NCI-H2196 (cell line): Measurements from ENCODE around the gene UPK3BL2.
"Not testable (repeated sequence)": the region's sequence is repeated elsewhere in the genome, so short reads cannot be mapped to it uniquely, and the experiment has no call there.

Source experiments
- DNase-seq: peaks from one replicate; lab custom pipeline; 2025; ENCODE audit not compliant: unreplicated experiment; lab: John Stamatoyannopoulos, UW

The UPK3BL2 gene

GRCh38 chr7:102531583-102531982, 11.9 kb downstream of the UPK3BL2 start:
- DNase-seq: not testable (repeated sequence)

- not testable (repeated sequence) for DNase-seq
Measured at GRCh38 chr7:102527822-102528793, 15.4 kb downstream of the UPK3BL2 start.

GRCh38 chr7:102527182-102527581, 16.3 kb downstream of the UPK3BL2 start:
- DNase-seq: not testable (repeated sequence)

GRCh38 chr7:102524803-102525202, 18.7 kb downstream of the UPK3BL2 start:
- DNase-seq: not testable (repeated sequence)

- DNase-seq: not testable (repeated sequence)
Measured at GRCh38 chr7:102520797-102521196, 22.7 kb downstream of the UPK3BL2 start.

- DNase-seq: not testable (repeated sequence)
Measured at GRCh38 chr7:102517550-102518147, 25.8 kb downstream of the UPK3BL2 start, which contains the start of gene RASA4B. RASA4B (minus strand) TSS chr7:102517777; CDS start chr7:102517710, 67 bp downstream.

GRCh38 chr7:102516951-102517350, 26.5 kb downstream of the UPK3BL2 start:
- DNase-seq: not testable (repeated sequence)

- not testable (repeated sequence) for DNase-seq
Measured at GRCh38 chr7:102515889-102516288, 27.6 kb downstream of the UPK3BL2 start.

- DNase-seq: not testable (repeated sequence)
Measured at GRCh38 chr7:102514881-102515721, 28.4 kb downstream of the UPK3BL2 start.

GRCh38 chr7:102512642-102513221, 30.8 kb downstream of the UPK3BL2 start:
- DNase-seq: not testable (repeated sequence)

- not testable (repeated sequence) for DNase-seq
Measured at GRCh38 chr7:102511860-102512522, 31.5 kb downstream of the UPK3BL2 start.

- DNase-seq: not testable (repeated sequence)
Measured at GRCh38 chr7:102510575-102510974, 32.9 kb downstream of the UPK3BL2 start.

- not testable (repeated sequence) for DNase-seq
Measured at GRCh38 chr7:102507410-102508088, 35.9 kb downstream of the UPK3BL2 start.

- DNase-seq: not testable (repeated sequence)
Measured at GRCh38 chr7:102505298-102506185, 38.0 kb downstream of the UPK3BL2 start.

GRCh38 chr7:102503141-102503540, 40.4 kb downstream of the UPK3BL2 start:
- DNase-seq: not testable (repeated sequence)

GRCh38 chr7:102498321-102498720, 45.2 kb downstream of the UPK3BL2 start:
- DNase-seq: not testable (repeated sequence)

GRCh38 chr7:102497308-102497707, 46.2 kb downstream of the UPK3BL2 start:
- DNase-seq: not testable (repeated sequence)

- not testable (repeated sequence) for DNase-seq
Measured at GRCh38 chr7:102496861-102497260, 46.6 kb downstream of the UPK3BL2 start.
